22Rv1 (cell line): ENCODE data around the gene SLC35E1.

Experiments
- H3K27ac ChIP-seq: fragments of 450-650 bp; 2 replicates; pipeline ENCODE4 v1.5.1; 2017
- CTCF ChIP-seq: fragments of 450-650 bp; IDR thresholded peaks from 2 replicates; pipeline ENCODE4 v1.5.1; 2017; ENCODE audit warnings: mild to moderate bottlenecking
- ZFX ChIP-seq: fragments of 450-650 bp; IDR thresholded peaks from 2 replicates; pipeline ENCODE4 v1.6.1; 2017; ENCODE audit warnings: antibody characterized with exemption, borderline replicate concordance

The SLC35E1 gene

GRCh38 chr19:16579381-16579780 is 7.2 kb upstream of the SLC35E1 start:
- H3K27ac ChIP-seq, result no peak overlapping the region
- TF ChIP-seq CTCF, result no peak
- TF ChIP-seq ZFX, result no peak

- TF ChIP-seq ZFX (no peak), CTCF (no peak)
- no peak overlapping the region for H3K27ac ChIP-seq
These were observed 5.3 kb upstream of the SLC35E1 start for GRCh38 chr19:16577531-16577985.

- TF ChIP-seq ZFX, result no peak
- no peak for TF ChIP-seq CTCF
- H3K27ac ChIP-seq, result no peak overlapping the region
These were observed 4.7 kb upstream of the SLC35E1 start for GRCh38 chr19:16576690-16577530.

GRCh38 chr19:16575861-16576689 is 3.9 kb upstream of the SLC35E1 start:
- no peak overlapping the region for H3K27ac ChIP-seq
- TF ChIP-seq ZFX (no peak), CTCF (no peak)

- H3K27ac ChIP-seq, result no peak overlapping the region
- TF ChIP-seq ZFX (no peak), CTCF (no peak)
These were observed 3.1 kb upstream of the SLC35E1 start for GRCh38 chr19:16575282-16575681.

- TF ChIP-seq CTCF (no peak), ZFX (no peak)
- H3K27ac ChIP-seq, result 0 out of 2 replicates have a peak overlapping the region, but pooled peaks have one; percentile 12
These were observed 1.7 kb upstream of the SLC35E1 start for GRCh38 chr19:16573925-16574324.
